Measurements from ENCODE around the gene RPL26.

The RPL26 gene

GRCh38 chr17:8383143-8383822 is at the start of gene RPL26:
TSS of gene RPL26 (minus strand) at chr17:8383193. CDS start at chr17:8382310, 883 bp downstream.
- TF ChIP-seq MAX (IDR thresholded peaks at IDR 0.05; ENCODE audit: low read depth, low read length) (peak; percentile 59), CTCF (IDR thresholded peaks at IDR 0.05; ENCODE audit: low read depth, low read length) (peak; percentile 38), MYC (IDR thresholded peaks at IDR 0.05; ENCODE audit: low read depth, low read length) (peak; percentile 85), POLR2A (IDR thresholded peaks at IDR 0.05; ENCODE audit: extremely low read depth, insufficient read length) (peak; percentile 92)
- DNase-seq (ENCODE audit: low read depth) = peak; percentile 94

GRCh38 chr17:8430966-8431365 is 48.0 kb upstream of the RPL26 start:
- no peak for TF ChIP-seq MAX (IDR thresholded peaks at IDR 0.05; ENCODE audit: low read depth, low read length)
- no peak for TF ChIP-seq CTCF (IDR thresholded peaks at IDR 0.05; ENCODE audit: low read depth, low read length)
- TF ChIP-seq MYC (IDR thresholded peaks at IDR 0.05; ENCODE audit: low read depth, low read length) = no peak
- no peak for TF ChIP-seq POLR2A (IDR thresholded peaks at IDR 0.05; ENCODE audit: extremely low read depth, insufficient read length)
- DNase-seq (ENCODE audit: low read depth) = no peak
- no peak overlapping the region for H3K4me3 ChIP-seq (ENCODE audit: low read depth, low read length)

More at GRCh38 chr17:8383143-8383822, at the start of gene RPL26:
- peak within 1 kb of the TSS; percentile 99 for H3K4me3 ChIP-seq (ENCODE audit: low read depth, low read length)

GRCh38 chr17:8426802-8427201 is 43.8 kb upstream of the RPL26 start:
- TF ChIP-seq MYC (IDR thresholded peaks at IDR 0.05; ENCODE audit: low read depth, low read length) = no peak
- H3K4me3 ChIP-seq (ENCODE audit: low read depth, low read length) = no peak overlapping the region
- DNase-seq (ENCODE audit: low read depth) = no peak

- no peak for DNase-seq (ENCODE audit: low read depth)
- no peak for TF ChIP-seq POLR2A (IDR thresholded peaks at IDR 0.05; ENCODE audit: extremely low read depth, insufficient read length)
- TF ChIP-seq CTCF (IDR thresholded peaks at IDR 0.05; ENCODE audit: low read depth, low read length) = no peak
- TF ChIP-seq MAX (IDR thresholded peaks at IDR 0.05; ENCODE audit: low read depth, low read length) = no peak
- no peak for TF ChIP-seq MYC (IDR thresholded peaks at IDR 0.05; ENCODE audit: low read depth, low read length)
- no peak overlapping the region for H3K4me3 ChIP-seq (ENCODE audit: low read depth, low read length)
These were observed 43.2 kb upstream of the RPL26 start for GRCh38 chr17:8426094-8426720.

- no peak for TF ChIP-seq MAX (IDR thresholded peaks at IDR 0.05; ENCODE audit: low read depth, low read length)
These were observed 38.6 kb upstream of the RPL26 start for GRCh38 chr17:8421571-8421970.

GRCh38 chr17:8420041-8420934 is 37.3 kb upstream of the RPL26 start:
- DNase-seq (ENCODE audit: low read depth) = no peak
- H3K4me3 ChIP-seq (ENCODE audit: low read depth, low read length) = no peak overlapping the region
- TF ChIP-seq MYC (IDR thresholded peaks at IDR 0.05; ENCODE audit: low read depth, low read length) (no peak), CTCF (IDR thresholded peaks at IDR 0.05; ENCODE audit: low read depth, low read length) (no peak)

More at GRCh38 chr17:8421571-8421970, 38.6 kb upstream of the RPL26 start:
- no peak overlapping the region for H3K4me3 ChIP-seq (ENCODE audit: low read depth, low read length)
- DNase-seq (ENCODE audit: low read depth) = no peak
